SKM-1 treated with dmso at 0.1 percent for 144 hours (cell line): ENCODE measurements around the gene TERT.
"Not testable (repeated sequence)": the region's sequence is repeated elsewhere in the genome, so short reads cannot be mapped to it uniquely, and the experiment has no call there.

ENCODE experiments used
- DNase-seq: peaks from one replicate; lab custom pipeline; 2025; ENCODE audit not compliant: unreplicated experiment; lab: John Stamatoyannopoulos, UW

TERT gene

DNA sequence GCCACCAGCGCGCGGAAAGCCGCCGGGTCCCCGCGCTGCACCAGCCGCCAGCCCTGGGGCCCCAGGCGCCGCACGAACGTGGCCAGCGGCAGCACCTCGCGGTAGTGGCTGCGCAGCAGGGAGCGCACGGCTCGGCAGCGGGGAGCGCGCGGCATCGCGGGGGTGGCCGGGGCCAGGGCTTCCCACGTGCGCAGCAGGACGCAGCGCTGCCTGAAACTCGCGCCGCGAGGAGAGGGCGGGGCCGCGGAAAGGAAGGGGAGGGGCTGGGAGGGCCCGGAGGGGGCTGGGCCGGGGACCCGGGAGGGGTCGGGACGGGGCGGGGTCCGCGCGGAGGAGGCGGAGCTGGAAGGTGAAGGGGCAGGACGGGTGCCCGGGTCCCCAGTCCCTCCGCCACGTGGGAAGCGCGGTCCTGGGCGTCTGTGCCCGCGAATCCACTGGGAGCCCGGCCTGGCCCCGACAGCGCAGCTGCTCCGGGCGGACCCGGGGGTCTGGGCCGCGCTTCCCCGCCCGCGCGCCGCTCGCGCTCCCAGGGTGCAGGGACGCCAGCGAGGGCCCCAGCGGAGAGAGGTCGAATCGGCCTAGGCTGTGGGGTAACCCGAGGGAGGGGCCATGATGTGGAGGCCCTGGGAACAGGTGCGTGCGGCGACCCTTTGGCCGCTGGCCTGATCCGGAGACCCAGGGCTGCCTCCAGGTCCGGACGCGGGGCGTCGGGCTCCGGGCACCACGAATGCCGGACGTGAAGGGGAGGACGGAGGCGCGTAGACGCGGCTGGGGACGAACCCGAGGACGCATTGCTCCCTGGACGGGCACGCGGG is at the start of gene TERT:
Gene TERT (minus strand): TSS at position 234 of the 815 bp plus-strand sequence. CDS start 79 bp downstream, at position 155.
- DNase-seq: no peak

- DNase-seq: no peak
These were observed 49.3 kb upstream of the TERT start for GRCh38 chr5:1343931-1344901.

GRCh38 chr5:1343315-1343751 is 48.5 kb upstream of the TERT start:
- no peak for DNase-seq

- not testable (repeated sequence) for DNase-seq
These were observed 47.8 kb upstream of the TERT start for GRCh38 chr5:1342711-1343110.

- DNase-seq: no peak
These were observed 47.4 kb upstream of the TERT start for GRCh38 chr5:1342268-1342667.

GRCh38 chr5:1341863-1342262 is 47.0 kb upstream of the TERT start:
- DNase-seq: no peak

- not testable (repeated sequence) for DNase-seq
These were observed 44.9 kb upstream of the TERT start for GRCh38 chr5:1339818-1340210.

DNA sequence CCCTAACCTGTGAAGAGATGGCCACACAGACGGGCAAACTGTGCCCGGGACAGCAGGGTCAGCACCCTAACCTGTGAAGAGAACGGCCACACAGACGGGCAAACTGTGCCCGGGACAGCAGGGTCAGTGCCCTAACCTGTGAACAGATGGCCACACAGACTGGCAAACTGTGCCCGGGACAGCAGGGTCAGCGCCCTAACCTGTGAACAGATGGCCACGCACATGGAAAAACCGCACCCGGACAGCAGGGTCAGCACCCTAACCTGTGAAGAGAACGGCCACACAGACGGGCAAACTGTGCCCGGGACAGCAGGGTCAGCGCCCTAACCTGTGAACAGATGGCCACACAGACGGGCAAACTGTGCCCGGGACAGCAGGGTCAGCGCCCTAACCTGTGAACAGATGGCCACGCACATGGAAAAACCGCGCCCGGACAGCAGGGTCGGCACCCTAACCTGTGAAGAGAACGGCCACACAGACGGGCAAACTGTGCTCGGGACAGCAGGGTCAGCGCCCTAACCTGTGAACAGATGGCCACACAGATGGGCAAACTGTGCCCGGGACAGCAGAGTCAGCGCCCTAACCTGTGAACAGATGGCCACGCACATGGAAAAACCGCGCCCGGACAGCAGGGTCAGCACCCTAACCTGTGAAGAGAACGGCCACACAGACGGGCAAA is 44.4 kb upstream of the TERT start:
- DNase-seq: not testable (repeated sequence)

DNA sequence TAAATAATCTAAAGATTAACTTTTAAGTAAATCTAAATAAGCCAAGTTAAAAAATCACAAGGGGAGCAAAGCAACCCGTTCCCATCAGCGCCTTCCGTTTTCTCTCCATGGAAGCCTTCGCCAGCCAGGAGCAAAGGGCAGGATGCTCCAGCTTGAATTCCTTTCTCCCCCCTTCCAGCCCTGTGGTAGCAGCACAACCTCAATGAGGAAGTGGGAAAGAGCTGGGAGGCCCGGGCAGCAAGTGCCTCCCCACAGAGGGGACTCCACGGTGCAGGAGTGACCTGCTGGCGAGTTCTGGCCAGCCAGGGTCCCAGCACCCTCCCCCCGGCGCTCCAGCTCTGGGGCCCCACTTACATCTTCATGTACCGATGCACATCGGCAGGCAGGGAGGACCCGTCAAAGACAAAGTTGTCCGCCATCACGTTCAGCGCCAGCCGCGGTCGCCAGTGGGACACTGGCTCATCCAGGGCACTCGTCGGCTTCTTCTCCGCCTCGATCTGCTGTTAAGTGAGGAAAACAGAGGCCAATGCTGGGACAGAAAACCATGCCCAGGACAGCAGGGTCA is 43.7 kb upstream of the TERT start:
- no peak for DNase-seq

DNA sequence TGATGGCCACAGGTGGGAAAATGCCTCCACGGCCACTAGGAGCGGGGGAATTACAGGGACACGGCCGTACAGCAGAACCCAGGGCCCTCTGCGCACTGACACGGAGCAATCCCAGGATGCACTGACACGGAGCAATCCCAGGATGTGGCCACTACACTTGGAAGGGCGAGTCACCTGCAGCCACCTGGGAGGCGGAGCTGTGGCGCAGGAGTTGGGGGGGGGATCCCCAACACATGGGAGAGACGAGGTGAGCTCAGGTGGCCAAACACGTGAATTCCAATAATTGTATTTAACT is 43.3 kb upstream of the TERT start:
- DNase-seq: no peak

DNA sequence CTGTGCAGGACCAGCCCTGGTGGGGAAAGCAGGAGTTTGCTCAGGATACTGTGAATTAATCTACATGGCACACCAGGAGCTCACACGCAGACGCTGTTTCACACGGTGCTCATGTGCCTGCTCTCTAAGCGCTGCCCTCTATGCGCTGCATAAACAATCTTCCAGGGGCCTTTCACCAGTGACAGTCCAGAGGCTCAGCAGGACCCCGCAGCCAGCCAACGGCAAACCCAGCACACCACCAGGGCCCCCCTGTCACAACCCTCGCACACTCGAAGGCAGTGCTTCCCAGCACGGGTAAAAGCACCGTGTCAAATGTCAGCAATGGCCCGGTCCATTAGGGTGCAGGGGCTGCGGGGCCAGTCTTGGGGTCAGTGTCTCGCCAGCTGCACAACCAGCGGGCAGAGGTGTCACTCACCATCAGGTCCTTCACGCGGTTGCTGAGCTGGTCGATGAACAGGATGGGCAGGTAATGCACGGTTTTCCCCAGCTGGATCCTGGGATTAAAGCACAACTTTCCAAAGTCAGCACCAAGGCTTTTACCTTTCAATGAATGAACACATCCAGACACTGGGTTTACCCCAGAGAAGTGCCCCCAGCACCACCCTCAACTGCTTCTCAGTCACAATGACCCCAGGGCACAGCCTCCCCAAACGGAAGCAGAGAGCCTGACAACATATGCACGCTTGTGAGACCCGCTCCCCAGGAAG is 42.8 kb upstream of the TERT start:
- no peak for DNase-seq

- no peak for DNase-seq
These were observed 42.1 kb upstream of the TERT start for GRCh38 chr5:1336749-1337488.

DNA sequence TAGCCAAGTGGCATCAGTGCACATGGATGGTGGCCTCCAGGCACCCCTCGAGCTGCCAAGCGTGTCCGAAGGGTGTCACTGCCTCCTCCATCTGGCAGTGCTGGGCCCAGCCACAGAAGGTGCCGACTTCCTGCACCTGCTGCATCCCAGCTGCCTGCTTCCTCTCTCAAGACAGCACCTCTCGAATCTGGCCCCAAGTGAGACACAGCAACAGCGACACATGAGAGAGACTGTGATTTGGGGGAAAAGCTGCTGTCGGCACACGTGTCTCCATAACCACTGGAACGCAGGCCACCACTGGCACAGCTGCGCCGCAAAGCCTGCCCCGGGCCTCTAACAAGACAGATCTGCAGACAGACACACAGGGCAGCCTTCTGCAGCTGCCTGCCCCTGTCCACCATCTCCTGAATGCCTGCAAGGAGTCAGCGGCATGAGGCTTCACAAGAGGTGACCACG is 41.3 kb upstream of the TERT start:
- no peak for DNase-seq

- no peak for DNase-seq
These were observed 40.8 kb upstream of the TERT start for GRCh38 chr5:1335540-1336095.

DNA sequence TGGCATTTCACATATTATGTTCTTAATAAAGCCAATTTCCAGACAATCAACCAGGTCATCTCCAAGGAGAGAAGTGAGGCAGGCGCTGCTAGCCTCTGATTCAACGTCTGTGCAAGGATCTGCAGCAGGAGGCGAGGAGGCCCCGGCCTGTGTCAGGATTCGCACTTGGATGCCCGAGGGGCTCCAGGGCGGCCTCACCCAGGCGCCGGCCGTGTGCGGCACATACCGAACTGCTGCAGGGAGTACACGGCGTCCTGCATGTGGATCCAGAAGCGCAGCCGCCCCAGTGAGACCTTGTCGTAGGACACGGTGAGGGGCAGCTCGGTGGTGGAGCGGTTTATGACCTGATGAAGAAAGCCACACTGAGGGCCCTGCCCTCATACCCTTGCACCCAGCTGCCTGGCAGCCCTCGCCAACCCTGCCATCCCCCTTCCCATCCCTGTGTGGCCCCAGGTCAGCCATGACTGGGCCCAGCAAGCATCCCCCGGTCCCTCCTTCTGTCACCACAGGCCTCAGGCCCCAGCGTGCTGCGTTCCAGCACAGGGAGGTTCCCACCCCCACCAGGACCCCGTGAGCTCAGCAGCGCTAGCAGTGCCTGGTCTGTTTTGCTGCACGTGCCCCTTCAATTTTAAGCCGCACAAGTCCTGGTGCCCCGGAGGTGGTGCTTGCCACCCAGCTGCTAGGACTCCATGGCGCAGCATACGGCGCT is 40.1 kb upstream of the TERT start:
- DNase-seq: no peak

- no peak for DNase-seq
These were observed 39.1 kb upstream of the TERT start for GRCh38 chr5:1333986-1334385.

DNA sequence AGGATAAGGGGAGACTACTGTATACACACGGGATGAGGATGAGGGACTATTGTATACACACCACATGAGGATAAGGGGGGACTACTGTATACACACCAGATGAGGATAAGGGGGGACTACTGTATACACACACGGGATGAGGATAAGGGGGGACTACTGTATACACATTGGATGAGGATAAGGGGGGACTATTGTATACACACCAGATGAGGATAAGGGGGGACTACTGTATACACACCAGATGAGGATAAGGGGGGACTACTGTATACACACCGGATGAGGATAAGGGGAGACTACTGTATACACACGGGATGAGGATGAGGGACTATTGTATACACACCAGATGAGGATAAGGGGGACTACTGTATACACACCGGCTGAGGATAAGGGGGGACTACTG is 38.4 kb upstream of the TERT start:
- not testable (repeated sequence) for DNase-seq

DNA sequence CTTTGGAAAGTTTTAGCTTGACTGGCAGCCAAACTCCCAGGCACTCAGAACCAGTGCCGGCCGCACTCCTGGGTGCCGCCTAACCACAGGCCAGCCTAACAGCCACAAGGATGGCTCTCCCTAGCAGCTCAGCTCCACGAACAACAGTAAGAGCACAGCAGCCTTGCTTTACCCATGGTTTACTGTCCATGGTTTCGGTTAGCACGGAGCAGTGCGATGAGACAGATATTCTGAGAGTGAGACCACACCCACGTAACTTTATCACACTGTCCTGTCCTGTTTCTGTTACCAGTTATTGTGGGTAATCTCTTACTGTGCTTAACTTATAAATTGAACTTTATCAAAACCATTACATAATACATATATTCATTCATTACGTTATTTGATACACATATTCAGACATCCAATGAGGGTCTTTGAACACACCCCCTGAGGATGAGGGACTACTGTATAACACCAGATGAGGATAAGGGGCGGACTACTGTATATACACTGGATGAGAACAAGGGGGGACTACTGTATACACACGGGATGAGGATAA is 37.7 kb upstream of the TERT start:
- DNase-seq: no peak
